ENCODE measurements around the gene CHID1.

CHID1 gene

DNA sequence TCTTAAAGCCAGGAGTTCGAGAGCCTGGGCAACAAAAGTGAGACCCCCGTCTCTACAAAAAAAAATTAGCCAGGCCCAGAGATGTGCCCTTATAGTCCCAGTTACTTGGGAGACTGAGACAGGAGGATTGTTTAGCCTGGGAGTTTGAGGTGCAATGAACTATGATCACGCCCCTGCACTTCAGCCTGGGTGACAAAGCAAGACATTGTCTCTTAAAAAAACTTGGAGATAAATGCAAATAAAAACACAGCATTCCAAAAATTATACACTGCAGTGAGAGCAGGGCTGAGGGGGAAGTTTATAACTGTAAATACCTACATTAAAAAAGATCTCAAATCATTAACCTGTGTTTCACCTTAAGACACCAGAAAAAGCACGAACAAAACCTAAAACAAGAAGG is 37.1 kb upstream of the CHID1 start:
- Histone ChIP-seq H3K9me3 (ENCODE audit: severe bottlenecking) (no peaks in the 10 kb centered on the region), H3K36me3 (peaks cover 30% of the 10 kb centered on the region), H3K4me3 (ENCODE audit: low read depth, low read length) (no peak overlapping the region), H3K27me3 (ENCODE audit: insufficient read depth, low read depth, severe bottlenecking) (no peaks in the 10 kb centered on the region), H3K27ac (no peak overlapping the region)
- no peak for DNase-seq
- no peak for TF ChIP-seq CTCF (IDR thresholded peaks at IDR 0.05; ENCODE audit: low read depth, low read length)

DNA sequence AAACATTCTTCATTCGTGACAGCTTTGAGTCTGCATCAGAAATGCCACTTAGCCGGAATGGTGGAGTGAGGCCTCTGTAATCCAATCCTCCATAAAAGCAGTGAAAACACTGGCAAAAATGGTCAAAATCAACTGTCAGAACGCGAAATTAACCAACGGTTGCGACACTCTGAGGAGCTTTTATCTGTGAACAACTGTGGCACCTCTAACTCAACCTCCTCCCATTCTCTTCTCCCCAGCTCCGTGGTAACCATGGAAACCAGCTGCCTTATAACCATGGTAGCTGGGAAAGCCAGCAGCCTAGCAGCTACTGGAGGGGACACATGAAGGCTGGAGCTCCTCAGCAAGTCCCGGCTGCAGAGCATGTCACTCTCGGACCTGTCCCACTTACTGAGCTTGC is 35.4 kb upstream of the CHID1 start:
- Histone ChIP-seq H3K36me3 (peaks cover 30% of the 10 kb centered on the region), H3K4me3 (ENCODE audit: low read depth, low read length) (no peak overlapping the region), H3K9me3 (ENCODE audit: severe bottlenecking) (no peaks in the 10 kb centered on the region), H3K27ac (no peak overlapping the region), H3K27me3 (ENCODE audit: insufficient read depth, low read depth, severe bottlenecking) (no peaks in the 10 kb centered on the region)
- no peak for TF ChIP-seq CTCF (IDR thresholded peaks at IDR 0.05; ENCODE audit: low read depth, low read length)
- no peak for DNase-seq

- DNase-seq = no peak
- no peaks in the 10 kb centered on the region for H3K27me3 ChIP-seq (ENCODE audit: insufficient read depth, low read depth, severe bottlenecking)
- no peaks in the 10 kb centered on the region for H3K9me3 ChIP-seq (ENCODE audit: severe bottlenecking)
- peaks cover 30% of the 10 kb centered on the region for H3K36me3 ChIP-seq
- H3K27ac ChIP-seq = no peak overlapping the region
- no peak overlapping the region for H3K4me3 ChIP-seq (ENCODE audit: low read depth, low read length)
- TF ChIP-seq CTCF (IDR thresholded peaks at IDR 0.05; ENCODE audit: low read depth, low read length) = 0 out of 2 replicates have a peak, but pooled peaks have one; percentile 19
Observed at GRCh38 chr11:944711-945470, 34.3 kb upstream of the CHID1 start.

DNA sequence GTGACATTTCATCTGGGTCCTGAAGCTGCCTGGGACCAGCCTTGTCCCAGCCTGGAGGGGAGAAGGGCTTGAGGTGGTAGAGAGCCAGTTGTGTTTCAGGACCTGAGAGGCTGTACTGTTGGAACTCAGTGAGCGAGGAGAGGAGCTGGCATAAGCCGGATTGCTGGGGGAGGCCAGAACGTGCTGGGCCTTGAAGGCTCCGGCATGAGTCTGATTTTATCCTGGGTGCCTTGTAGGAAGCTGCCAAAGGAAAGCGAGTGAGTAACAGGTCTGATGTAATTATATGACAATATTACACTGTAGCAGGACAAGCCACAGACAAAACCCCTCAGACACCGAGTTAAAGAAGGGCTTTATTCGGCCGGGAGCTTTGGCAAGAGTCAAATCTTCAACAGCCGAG is 32.2 kb upstream of the CHID1 start:
- Histone ChIP-seq H3K36me3 (peaks cover 23% of the 10 kb centered on the region), H3K9me3 (ENCODE audit: severe bottlenecking) (no peaks in the 10 kb centered on the region), H3K27ac (no peak overlapping the region), H3K4me3 (ENCODE audit: low read depth, low read length) (no peak overlapping the region), H3K27me3 (ENCODE audit: insufficient read depth, low read depth, severe bottlenecking) (no peaks in the 10 kb centered on the region)
- TF ChIP-seq CTCF (IDR thresholded peaks at IDR 0.05; ENCODE audit: low read depth, low read length) = no peak
- no peak for DNase-seq

DNA sequence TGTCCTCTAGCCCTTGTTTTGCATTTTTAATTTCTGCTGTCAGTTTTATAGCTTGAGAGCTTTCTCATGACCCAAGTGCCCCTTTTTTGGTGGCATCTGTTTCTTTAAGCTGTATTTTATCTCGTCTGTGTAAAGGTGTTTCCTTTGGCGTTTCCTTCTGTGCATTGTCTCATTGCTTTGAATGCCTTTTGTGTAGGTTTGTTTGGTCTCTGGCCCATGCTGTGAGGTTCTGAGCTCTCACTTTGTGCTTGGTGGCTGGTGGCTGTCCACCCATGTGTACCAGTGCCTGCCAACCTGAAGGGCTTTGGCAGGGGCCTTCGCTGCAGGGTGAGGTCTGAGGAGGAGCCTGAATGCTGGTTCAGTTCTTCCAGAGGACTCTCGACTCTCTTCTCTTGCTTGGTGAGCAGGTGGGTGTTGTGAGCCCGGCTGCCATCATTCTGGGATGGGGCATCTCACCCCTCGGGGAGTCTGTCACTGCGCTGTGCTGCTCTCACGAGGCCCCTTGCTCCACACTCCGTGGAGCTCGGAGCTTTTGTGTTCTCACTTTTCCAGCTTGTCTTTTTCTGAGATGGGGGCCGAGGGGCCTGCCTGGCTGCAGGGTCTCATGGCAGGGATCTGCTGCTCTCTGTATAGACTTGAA is 30.0 kb upstream of the CHID1 start:
- H3K27me3 ChIP-seq (ENCODE audit: insufficient read depth, low read depth, severe bottlenecking) = no peaks in the 10 kb centered on the region
- no peak for DNase-seq
- no peak for TF ChIP-seq CTCF (IDR thresholded peaks at IDR 0.05; ENCODE audit: low read depth, low read length)
- H3K27ac ChIP-seq = no peak overlapping the region
- no peak overlapping the region for H3K4me3 ChIP-seq (ENCODE audit: low read depth, low read length)
- no peaks in the 10 kb centered on the region for H3K9me3 ChIP-seq (ENCODE audit: severe bottlenecking)
- peaks cover 7% of the 10 kb centered on the region for H3K36me3 ChIP-seq

All from WERI-Rb-1 (cell line).